IPS-NIHi11 (cell line): ENCODE measurements around the gene CBX2.

ENCODE experiments used
- DNase-seq: peaks from one replicate; pipeline ENCODE4 v3.0.0; 2012; ENCODE audit warnings: mixed read lengths, low spot score

Gene CBX2

DNA sequence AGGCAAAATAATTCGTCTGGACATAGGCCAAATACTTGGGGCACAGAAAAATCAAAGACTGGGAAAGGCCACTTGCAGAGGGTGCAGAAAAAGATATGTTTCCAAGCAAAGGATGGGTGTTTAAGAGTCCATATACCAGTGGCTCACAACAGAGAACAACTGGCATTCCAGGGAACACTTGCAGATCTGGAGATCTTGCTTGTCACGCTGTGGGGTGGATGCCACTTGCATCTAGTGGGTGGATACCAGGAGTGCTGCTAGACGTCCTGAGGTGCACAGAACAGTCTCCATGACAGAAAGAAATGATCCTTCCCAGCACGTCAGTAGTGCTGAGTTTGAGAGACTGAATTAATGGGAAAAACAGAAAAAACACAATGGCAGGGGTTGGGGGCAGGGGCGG, 10.5 kb downstream of the CBX2 start:
- no peak for DNase-seq

DNA sequence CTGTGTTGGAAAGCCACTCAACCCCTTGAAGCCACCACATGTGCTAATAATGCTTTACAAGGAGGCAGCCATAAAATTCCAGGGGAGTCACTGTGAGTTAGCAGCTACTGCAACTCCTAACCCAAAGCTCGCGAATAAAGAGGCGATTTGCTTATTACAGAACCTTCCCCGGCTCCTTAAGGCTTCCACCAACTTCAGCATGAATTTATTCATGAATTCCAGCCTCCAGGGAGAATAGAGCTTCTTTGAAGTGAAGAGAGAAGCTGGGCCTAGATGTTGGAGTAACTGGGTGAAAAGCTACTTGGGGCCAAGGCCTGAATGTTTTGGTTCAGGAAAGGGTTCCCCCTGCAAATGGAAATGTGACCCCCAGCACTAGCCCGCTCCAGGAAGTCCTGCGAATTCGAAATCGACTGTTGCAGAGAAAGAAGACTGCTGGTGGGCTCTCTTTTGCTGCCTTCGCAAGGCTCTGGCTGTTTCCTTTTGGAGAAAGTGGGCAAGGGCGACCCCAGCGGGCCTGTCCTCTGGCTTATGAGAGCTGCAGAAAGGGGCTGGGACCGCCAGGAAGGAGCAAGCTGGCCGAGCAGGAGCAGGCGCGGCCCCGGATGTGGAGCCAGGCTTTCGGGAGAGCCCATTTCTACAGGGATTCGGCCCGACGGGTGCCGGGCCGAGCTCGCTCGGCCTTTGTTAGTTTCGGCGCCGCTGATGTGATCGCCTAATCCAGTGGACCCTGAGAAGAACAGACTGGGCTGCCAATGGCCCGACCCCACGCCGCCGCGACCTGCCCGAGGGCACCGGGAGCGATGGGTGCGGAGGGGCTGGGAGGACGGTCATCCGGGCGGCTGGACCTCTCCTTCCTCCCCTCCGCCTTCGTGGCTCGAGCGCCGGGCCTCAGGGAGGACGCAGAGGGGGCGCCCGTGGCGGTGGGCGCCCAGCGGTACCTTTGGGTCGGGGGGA, 11.3 kb downstream of the CBX2 start:
- peak; percentile 80 for DNase-seq

DNA sequence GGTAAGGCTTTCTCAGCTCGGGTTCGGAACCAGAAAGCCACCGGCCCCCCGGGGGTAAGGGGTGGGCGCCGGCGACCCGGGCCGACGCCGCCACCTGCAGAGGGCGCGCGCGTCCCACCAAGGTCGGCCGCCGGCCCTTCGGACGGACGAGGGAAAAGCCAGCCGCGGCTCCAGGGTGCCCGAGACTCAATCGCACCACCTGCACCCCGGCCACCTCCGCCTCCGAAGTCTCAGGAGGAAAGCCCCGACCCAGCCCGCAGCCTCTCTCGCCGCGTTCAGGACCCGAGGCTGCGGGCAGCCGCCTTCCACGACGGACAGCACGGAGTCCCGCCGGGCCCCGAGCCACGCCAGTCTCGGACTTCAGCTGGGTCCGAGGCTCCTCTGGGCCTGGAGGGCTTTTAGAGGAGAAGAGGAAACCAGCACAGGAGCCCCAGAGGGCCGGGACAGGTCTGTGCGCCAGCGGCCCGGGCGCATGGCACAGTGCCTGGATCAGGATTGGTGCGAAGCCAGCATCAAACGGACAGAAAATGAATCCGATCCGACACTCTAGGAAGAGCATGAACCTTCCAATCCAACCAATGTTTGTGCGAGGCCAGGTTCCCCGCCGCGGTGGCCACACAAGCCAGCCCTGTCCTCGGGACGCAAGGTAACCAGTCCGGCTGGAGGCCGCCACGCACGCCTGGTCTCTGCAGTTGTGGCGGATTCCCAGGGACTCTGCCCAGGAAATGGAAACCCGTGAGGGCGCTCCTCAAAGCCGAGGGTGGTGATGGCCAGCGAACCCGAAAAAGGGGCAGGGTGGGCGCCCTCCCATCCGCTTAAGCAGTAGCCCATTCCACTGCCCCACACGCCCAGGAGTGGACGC, 12.2 kb downstream of the CBX2 start:
- DNase-seq, result peak; percentile 88

DNA sequence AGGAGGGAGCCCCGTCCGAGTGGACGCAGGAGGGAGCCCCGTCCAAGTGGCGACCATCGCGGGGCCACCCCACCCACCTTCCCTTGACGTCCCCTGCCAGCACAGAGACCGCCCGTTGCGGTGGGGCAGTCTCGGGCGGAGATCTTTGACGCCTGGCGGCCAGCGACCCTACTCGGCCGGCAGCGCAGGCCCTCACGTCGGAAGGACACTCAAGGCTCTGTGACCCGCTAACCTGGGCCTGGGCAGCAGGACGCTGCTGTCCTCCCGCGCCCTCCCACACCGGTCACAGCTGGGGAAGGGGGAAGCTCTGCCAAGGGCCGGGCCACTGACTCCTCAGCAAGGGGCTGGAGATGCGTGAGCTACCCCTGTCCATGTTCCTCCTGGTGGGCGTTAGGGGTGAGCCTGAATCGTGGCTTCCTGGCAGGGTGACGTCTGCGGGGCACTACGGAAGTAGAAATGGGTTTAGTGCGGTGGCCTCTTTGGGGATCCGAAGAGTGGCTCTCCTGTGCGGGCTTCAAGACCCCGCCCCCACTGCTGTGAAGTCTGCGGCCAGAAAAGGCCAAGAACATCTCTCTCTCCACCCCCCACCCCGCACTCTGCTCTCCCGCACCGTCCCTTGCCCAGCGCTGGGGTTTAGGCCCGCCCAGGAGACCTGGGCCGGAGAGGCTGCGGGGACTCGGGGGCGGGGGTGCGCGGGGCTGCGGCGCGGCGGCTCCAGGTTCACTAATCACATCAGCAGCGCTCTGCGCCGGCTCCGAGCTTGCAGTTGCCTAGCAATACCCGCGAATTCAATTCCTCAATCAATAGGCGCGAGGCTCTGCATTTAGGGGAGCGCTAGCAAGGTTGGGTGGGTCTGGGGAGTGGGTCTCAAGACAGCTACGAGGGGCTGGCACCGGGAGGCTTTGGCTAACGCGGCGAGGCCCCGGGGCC, 13.1 kb downstream of the CBX2 start:
- no peak for DNase-seq

DNA sequence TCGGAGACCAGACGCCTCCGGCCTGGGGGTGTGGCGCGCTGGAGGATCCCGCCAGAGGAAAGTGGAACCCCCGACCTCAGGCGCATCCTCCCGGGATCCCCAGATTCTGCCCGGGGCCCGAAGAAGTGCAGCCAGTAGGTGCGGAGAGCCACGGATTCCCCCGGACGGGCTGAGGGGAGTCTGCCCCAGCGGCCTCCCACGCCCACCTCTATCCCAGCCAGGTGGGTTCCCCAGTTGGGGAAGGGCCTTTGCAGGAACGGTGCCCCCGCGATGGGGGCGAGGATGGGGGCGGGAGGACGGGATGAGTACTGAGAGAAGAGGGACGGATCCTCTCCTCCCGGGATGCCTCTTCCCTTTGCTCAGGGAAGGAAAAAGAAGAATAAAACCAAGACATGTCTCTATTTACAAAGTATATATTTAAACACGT, 13.8 kb downstream of the CBX2 start:
- no peak for DNase-seq

DNA sequence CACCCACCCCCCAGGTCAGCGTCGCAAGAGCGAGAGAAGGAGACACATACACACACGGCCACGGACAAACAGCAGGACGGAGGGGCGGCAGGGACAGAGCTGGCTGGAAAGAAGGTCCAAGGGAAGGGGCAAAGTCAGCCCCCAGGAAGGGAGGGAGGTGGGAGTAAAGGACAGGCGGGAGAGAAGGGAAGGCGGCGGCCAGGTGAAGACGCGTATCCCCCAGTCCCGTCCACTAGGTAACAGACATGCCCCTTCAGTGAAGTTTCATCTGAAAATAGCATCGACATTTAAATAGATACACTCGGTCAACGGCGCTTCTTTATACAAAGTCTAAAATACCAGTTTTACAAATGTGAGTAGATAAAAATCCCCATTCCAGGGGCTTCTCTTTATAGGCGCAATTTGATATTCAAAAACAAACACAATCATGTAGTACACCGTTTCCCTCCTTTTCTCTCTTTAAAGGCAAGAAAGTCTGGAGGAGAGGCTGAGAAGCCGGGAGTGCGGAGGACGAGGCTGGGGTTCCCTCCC, 14.5 kb downstream of the CBX2 start:
- no peak for DNase-seq

DNA sequence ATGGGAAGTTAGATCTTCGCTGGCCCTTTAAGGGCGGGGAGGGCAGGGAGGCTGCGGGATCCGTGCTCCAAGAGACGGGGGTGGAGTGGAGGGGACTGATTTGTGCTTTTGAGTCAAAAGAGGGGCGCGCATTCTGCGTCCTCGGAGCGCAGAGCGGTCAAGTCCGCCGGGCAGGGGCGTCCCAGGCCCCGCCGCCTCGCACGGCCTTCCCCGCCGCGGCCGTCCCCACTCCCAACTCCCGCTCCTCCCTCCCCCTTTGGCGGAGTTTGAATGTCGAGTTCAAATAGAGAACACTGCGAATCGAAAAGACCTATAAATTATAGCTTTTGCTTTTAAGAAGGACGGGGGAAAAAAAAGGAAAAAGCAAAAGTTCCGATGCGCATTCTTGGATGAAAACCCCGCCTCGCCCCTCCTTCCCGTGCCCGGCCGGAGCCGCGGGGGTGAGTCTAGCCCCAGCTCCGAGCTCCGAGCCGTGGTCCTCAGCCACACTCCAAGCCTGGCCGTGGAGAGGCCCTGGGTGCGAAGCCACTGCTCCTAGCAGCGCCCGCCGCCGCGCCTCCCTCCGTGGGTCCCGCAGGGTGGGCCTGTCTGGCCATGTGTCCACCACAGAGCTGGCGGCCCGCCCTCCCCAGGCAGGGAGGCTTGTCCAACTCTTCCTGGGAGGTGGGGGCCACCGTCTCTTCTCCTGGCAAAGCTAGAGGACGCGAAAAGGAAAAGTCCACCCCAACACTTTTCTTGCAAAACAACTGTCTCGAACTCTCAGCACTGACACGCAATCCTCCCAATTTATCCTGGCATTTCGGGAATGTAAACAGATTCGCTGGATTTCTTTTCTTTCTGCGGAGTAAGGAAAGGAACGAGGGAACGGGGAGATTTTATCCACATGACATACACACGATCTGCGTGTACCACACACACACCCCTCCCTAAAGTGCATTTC, 15.3 kb downstream of the CBX2 start:
- no peak for DNase-seq

DNA sequence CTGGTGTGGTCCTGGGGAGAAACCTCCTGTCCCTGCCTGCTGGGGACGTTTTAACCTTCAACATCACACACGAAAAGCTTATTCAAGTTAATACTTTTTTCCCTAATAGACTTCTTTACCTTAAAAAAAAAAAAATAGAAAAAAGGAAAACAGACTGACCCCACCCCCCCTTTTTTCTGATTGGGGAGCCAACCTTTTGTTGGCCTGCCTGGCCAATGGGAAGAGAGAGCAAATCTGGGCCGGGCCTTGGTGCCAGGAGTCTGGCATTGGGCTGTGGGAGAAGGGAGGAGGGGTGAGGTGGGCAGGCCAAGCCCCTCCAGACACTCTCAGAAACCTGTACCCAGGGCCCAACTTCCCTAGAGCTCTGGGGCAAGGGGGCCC, 16.0 kb downstream of the CBX2 start:
- DNase-seq, result peak; percentile 75

DNA sequence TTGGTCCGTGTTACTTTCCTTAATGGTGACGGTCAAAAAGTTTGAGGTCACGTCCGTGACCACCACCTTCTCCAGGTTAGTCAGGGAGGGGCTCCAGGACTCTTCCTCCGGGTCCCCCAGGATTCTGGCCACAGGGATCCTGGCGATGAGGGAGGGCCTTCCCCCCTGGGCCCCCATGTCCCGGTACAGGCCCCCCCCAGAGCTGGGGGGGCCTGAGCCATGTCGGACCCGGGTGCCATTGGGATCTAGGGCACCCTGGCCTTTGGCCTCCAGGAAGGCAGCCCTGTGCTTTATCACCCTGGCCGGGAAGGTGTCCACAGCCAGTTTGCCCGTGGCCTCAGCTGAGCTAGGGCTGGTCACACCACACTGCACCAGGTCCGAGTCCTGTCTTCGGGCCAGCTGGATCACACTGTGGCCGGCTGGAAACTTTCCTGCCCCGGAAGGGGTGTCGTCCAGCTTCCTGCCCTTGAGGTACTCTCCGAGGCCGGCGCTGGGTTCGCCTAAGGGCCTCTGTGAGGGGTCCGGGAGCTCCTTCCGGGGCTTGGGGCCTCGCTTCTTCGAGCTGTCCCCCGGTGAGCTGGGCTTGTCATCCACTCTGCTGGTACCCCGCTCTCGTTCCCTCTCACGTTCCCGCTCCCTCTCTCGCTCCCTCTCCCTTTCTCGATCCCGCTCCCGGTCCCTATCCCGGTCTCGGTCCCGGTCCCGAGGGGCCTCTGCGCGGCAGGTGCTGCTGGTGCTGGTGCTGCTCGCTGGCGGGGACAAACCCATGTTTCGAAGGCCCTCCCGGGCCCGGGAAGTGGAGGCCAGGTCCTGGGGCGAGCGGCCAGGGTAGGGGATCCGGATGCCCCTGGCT, 16.9 kb downstream of the CBX2 start:
- DNase-seq, result no peak

DNA sequence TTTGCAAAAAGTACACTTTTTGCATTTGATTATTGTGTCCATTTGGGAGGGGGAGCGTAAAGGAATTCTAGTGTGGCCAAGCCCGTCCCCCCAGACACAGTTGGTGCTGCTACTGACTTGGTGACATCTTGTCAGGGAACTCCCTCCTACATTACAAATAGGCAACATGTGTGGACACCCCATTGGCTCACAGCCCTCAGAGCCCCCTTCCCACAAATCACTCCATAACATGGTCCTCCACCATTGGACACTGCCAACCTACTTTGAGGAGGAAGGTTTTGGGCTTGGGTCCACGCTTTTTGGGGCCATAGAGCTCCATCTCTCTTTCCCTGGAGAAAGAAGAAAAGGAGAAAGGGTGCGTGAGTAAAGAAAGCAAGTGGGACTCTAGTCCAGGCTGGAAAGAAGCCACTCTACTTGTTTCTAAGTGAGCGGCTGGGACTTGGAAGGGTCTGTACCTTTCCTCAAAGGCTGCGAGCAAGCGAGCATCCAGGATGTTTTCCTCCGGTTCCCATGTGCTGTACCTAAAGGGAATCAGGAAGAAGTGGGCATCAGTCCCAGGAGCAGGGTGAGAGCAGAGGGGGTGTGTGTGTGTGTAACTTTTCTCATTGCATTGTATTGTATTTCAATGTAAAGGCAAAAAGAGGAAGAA, 18.0 kb downstream of the CBX2 start:
- no peak for DNase-seq

DNA sequence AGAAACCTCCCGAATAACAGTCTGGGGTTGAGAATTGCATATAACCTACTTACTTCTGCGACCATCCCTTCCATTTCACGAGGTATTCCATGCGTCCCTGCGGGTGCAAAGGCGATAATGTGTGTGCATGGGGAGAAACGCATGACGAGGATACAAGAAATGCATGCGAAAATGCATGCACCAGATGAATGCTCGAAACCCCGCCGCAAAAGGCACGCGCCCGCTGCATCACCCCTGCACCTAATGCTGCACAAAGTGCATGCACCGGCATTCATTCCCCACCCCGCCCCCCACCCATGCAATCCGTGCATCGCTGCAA, 18.5 kb downstream of the CBX2 start:
- no peak for DNase-seq

DNA sequence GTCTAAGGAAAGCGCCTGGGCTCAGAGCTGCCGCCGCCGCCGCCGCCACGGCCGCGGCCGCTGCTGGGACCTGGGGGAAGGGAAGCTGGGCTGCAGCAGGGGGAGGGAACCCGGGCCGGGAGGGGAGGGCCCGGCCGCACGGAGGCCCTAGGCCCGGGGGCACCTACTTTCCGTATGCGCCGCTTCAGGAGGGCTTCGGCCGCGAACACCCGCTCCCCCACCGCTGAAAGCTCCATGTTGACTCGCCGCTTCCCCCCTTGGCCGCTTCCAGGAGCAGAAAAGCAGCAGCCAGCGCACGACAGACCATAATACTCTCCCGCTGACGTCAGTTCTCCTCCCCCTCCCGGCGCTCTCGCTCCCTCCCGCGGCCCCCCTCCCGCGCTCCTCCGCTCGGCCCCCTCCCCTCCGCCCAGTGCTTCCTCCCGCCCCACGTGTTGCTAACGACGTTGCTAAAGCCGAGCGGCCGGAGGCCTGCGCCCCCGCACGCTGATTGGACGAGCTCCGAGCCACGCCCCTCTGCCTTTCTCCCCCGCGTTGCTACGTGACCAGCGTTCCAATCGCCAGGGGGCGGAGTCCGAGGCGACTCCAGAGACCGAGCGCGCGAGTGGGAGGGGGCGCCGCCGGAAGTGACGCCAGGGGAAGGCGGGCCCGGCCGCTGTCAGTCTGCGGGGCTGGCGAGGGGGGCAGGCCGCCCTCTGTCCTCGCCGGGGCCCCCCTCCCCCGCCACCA, 19.0 kb downstream of the CBX2 start, which contains the start of gene CBX8:
Gene CBX8, minus strand, starts transcription at position 315 of the 729 bp plus-strand sequence. Its CDS starts 79 bp downstream, at position 236.
- peak; percentile 91 for DNase-seq

DNA sequence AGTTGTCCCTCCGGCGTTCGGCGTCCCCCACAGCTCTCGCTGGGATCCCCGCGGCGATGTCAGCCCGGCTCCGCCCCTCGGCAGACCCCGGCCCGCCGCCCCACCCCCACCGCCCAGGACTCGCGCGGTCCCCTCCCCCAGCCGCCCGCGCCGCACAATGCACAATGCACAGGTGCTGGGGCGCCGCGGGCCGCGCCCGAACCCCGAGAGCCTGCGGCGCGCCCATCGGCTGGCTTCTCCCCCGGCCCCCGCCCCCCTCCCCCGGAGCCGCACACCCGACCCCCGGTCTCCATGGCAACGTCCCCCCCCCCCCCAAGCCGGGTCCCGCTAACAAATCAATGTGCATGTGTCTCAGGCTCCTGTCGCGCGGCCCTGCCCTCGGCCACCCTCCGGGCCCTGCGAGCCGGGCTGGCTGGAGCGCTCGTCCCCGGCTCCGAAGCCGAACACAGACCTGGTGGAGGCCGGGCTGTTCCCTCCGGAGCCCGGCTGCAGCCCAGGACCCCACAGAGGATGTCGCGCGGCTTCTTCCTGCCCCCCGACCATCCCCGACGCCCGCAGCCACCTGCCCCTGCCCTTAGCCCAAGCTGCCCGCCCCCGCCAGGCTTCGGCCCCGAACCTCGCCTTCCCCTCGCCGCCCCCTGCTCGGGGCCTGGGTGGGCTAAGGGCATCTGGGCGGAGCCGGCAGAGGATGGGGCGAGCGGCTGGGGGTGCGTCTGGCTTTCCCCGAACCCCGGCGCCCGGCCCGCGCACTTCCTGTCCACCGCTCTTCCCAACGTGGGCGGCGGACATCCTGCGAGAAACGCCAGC, 19.7 kb downstream of the CBX2 start:
- DNase-seq, result no peak

DNA sequence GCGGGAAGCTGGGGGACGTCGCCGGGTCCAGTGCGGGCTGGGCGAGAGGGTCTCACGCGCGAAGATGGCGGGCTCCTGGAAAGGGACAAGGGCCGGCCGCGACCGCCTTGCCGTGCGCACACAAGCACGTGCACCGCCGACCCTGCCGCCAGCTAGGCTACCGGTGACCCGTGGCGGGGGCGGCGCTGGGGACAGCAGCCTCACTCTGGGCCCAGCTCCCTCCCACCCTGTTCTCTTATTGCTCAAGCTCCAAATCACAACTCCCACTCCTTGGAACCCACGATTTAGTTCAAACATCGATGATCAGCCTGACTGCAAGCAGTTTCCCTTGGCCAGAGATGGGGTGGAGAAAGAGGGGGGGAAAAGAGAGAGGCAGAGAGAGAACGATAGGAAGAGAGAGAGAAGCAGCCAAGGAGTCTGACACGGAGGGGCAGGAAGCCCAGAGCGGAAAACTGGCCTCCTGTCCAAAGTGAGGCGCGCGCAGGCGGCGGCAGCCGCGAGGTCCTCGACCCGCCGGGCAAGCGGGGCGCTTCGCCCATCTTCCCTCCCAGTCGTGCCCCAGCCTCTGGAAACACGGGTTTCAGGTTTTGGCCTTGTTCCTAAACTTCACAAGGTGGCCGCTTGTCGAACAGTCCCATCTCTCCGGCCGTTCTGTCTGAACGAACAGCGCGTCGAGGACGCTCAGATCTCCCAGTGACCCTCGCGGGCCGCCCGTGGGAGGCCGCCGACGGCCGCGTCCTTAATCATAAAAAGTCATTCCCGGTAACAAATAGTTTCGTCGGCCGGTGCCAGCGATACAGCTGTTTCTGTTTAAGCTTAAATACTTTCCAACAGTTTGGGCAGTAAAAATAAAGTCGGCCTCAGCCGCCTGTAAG, 20.6 kb downstream of the CBX2 start:
- no peak for DNase-seq

DNA sequence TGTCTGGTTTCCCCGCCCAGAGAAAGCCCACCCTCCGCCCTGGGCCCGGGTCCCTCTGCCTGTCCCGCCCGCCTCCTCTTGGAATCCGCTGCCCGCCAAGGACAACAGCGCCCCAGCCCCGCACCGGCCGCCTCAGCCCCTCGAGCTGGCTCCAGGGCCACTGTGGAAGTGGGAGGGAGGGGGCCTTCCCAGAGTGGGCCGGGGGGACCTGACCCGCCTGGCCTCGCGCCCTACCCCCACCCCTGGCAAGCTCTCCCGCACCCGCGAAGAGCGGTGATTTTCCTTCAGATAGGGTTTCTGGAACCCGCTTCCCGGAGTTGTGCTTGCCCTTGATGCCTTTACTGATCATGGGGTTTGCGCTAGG, 21.2 kb downstream of the CBX2 start:
- DNase-seq, result no peak

DNA sequence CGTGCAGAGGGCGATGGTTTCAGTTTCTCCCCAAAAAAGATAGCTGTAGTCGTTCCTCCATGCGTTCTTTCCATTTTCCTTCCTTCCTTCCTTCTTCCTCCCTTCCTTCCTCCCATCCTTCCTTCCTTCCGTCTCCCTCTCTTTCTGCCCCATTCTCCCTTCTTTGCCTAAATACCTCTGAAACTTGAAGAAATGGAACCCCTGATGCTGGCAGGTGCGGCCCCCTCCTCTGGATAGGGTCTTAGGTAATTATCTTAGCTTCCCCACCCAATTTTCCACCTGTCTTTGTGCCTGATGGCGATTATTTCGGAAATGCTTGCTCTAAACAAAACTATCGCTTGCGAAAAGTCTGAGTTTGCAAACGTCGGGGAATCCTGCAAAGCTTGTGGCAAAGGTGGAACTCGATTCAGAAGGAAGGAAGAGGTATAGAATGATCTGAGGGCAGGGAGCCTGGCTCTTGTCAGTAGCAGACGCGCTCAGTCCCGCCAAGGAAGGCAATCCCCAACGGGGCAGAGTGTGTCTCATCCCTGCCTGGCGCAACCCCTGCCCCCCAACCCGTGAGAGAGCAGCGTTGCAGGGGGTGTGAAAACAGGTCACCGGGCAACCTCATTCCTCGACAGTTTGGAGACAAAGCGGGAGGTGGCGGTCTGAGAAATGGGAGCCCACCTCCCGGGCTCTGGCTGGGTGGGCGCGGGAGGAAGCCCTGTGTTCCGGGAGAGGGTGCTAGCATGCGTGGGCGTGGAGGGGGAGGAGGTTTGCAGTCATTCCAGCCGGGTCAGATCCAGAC, 21.8 kb downstream of the CBX2 start:
- no peak for DNase-seq
